Nephron (organoid): ENCODE results near the gene CARF.
A peak's percentile ranks its signal among the peaks of the same experiment; 100 is the strongest.

ENCODE experiments used
- H3K27ac Mint-ChIP-seq, 3 experiments: 2 replicates each; pipeline ENCODE4 v1.8.0; 2020; ENCODE audit warnings: mixed read lengths in 3 of 3, mild to moderate bottlenecking in 2 of 3, moderate library complexity in 1 of 3
- H3K27me3 Mint-ChIP-seq: 2 replicates; pipeline ENCODE4 v1.8.0; 2021; ENCODE audit warnings: low read depth, mild to moderate bottlenecking, moderate library complexity, mixed read lengths
- H3K36me3 Mint-ChIP-seq: 2 replicates; pipeline ENCODE4 v1.8.0; 2020; ENCODE audit warnings: low read depth, mixed read lengths
- H3K4me1 Mint-ChIP-seq: 2 replicates; pipeline ENCODE4 v1.8.0; 2020; ENCODE audit warnings: mixed read lengths
- H3K4me3 Mint-ChIP-seq, 3 experiments: 2 replicates each; pipeline ENCODE4 v1.8.0; 2020; ENCODE audit warnings: mild to moderate bottlenecking in 3 of 3, mixed read lengths in 3 of 3, moderate library complexity in 2 of 3
- H3K9me3 Mint-ChIP-seq: 2 replicates; pipeline ENCODE4 v1.8.0; 2020; ENCODE audit warnings: mixed read lengths
- TF ChIP-seq, protein P1 (sequence below), 3 experiments: fragments of 200-600 bp; sonication (generic); IDR thresholded peaks; one replicate each; pipeline ENCODE4 v1.5.0; 2021; ENCODE audit warnings: antibody characterized with exemption in 3 of 3; ENCODE audit not compliant: unreplicated experiment in 3 of 3

The CARF gene

DNA sequence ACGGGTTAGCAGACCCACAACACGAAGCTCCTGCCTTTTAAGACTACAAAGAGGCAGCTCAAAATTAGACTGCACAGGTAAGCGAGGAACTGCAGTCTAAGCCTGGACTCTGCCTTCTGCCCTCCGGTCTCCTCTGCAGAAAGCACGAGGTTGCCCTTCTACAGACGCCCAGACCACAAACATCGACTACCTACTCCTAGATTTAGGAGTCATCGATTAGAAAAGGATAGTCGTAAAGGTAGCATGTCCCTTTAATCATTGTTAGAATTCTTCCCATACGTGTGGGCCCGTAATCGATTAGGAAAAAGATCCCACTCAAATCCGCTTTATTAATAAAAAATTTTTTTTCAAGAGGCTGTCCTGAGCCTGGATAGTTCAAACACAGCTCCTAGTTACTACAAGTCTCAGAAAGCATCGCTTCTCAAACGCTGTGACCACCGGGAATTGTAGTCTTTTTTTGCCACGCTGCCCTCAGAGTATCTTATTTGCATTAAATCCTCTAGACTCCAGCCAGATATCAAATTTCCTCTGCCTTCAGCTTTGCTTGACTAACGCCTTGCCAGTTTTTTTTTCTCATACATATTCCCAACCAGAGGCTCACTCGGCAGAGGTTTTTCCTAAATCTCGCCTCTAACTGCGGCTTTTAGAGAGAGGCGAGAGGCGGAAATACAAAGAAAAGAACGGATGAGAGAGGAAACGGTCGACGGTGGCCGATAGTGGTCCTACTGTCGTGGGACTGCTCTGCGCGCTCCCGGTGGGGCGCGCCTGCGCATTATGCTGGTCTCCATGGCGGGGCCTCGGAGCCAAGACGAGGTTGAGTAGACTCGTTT lies at the start of gene CARF, which contains the start of gene WDR12:
CARF (plus strand) TSS at position 764 of the 830 bp plus-strand sequence. CDS start 29,628 bp downstream, outside the sequence.
WDR12 (minus strand) TSS at position 162 of the 830 bp plus-strand sequence. CDS start 197 bp downstream, outside the sequence.
- H3K36me3 Mint-ChIP-seq, result peaks cover 25% of the 10 kb centered on the region
- no peaks in the 10 kb centered on the region for H3K27me3 Mint-ChIP-seq
- no peaks in the 10 kb centered on the region for H3K9me3 Mint-ChIP-seq
- H3K27ac Mint-ChIP-seq, result peak within 1 kb of the TSS; percentile 97 to 99 (median 99)
- TF ChIP-seq, protein P1, sequence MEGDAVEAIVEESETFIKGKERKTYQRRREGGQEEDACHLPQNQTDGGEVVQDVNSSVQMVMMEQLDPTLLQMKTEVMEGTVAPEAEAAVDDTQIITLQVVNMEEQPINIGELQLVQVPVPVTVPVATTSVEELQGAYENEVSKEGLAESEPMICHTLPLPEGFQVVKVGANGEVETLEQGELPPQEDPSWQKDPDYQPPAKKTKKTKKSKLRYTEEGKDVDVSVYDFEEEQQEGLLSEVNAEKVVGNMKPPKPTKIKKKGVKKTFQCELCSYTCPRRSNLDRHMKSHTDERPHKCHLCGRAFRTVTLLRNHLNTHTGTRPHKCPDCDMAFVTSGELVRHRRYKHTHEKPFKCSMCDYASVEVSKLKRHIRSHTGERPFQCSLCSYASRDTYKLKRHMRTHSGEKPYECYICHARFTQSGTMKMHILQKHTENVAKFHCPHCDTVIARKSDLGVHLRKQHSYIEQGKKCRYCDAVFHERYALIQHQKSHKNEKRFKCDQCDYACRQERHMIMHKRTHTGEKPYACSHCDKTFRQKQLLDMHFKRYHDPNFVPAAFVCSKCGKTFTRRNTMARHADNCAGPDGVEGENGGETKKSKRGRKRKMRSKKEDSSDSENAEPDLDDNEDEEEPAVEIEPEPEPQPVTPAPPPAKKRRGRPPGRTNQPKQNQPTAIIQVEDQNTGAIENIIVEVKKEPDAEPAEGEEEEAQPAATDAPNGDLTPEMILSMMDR (IDR thresholded peaks at IDR 0.05; ENCODE audit: unreplicated experiment in 3 of 3), result no peak
- peaks cover 17% of the 10 kb centered on the region for H3K4me1 Mint-ChIP-seq
- H3K4me3 Mint-ChIP-seq, result peak within 1 kb of the TSS; percentile 95 to 99 (median 98)

GRCh38 chr2:202870431-202871299 lies 41.4 kb upstream of the CARF start:
- Mint-ChIP-seq H3K4me1 (peaks cover 14% of the 10 kb centered on the region), H3K27me3 (no peaks in the 10 kb centered on the region), H3K9me3 (no peaks in the 10 kb centered on the region), H3K36me3 (no peaks in the 10 kb centered on the region), H3K4me3 (peak overlapping the region; percentile 90 to 95 (median 94)), H3K27ac (peak overlapping the region; percentile 89 to 96 (median 92))
- TF ChIP-seq, protein P1 (IDR thresholded peaks at IDR 0.05; ENCODE audit: unreplicated experiment in 3 of 3), result peak; percentile 56 to 68 (median 63)

DNA sequence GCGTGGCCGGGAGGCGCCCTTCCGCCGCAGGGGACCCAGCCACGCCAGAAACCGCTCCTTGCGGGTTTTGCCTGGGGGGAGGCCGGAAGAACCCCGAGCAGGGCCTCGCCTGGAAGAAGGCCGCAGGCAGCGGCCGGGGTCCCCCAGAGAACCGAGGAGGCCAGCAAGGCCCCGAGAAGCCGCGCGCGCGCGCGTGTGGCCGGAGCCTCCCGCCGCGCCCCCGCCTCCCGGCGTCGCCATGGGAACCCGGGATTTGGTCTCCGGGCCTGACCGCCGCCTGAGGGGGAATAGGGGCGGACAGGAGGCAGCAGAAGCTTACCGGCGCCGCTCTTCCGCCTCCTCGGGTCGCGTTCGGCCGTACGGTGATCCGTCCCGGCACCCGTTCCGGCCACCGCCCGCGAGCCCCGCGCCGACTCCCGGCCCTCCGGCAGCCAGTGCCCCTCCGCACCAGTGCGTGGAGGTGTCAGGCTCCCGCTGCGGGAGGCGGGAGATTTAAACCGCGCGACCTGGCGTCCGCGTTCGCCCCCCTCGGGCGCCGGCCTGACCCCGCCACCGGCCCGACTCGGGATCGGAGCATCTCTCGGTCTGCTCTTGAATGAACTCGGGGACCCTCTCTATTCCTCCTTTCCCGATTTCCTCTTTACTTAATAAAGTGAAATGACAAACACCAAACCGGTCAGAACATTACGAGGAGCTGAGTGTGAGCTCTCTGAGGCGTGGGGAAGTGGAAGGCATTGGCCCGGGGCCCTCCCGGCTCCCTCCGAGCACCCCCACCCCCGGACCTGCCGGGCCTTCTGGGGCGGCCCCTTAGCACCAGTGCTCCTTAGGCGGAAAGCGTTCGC lies 40.6 kb upstream of the CARF start, which contains the start of gene ICA1L:
ICA1L (minus strand) TSS at position 467 of the 842 bp plus-strand sequence. CDS start 42,757 bp downstream, outside the sequence.
- H3K4me1 Mint-ChIP-seq, result peaks cover 14% of the 10 kb centered on the region
- H3K36me3 Mint-ChIP-seq, result no peaks in the 10 kb centered on the region
- H3K27ac Mint-ChIP-seq, result peak within 1 kb of the TSS; percentile 89 to 96 (median 92)
- TF ChIP-seq, protein P1 (IDR thresholded peaks at IDR 0.05; ENCODE audit: unreplicated experiment in 3 of 3), result no peak
- H3K9me3 Mint-ChIP-seq, result no peaks in the 10 kb centered on the region
- H3K27me3 Mint-ChIP-seq, result no peaks in the 10 kb centered on the region
- H3K4me3 Mint-ChIP-seq, result peak within 1 kb of the TSS; percentile 90 to 95 (median 94)

DNA sequence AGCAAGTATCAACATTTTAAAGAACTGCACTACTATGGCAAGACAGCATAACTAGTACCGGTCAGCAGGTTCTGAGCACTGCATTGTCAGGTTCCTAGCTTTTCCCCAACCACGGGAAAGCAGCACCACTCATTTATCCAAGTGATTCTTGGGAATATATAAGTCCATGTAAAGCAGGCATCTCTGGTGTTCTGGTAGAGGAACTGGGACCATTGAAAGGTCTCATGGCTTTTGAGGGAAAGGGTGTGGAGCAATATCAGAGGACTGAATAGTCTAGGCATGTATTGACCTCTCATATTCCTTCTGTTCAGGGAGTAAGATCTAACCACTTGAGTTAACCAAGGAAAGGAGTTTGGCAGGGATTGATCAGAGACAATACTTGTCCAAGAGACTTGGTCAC lies 34.4 kb upstream of the CARF start:
- H3K9me3 Mint-ChIP-seq, result no peaks in the 10 kb centered on the region
- H3K36me3 Mint-ChIP-seq, result peaks cover 17% of the 10 kb centered on the region
- TF ChIP-seq, protein P1 (IDR thresholded peaks at IDR 0.05; ENCODE audit: unreplicated experiment in 3 of 3), result no peak
- no peaks in the 10 kb centered on the region for H3K27me3 Mint-ChIP-seq
- no peak overlapping the region for H3K27ac Mint-ChIP-seq
- no peaks in the 10 kb centered on the region for H3K4me1 Mint-ChIP-seq
- H3K4me3 Mint-ChIP-seq, result no peak overlapping the region

DNA sequence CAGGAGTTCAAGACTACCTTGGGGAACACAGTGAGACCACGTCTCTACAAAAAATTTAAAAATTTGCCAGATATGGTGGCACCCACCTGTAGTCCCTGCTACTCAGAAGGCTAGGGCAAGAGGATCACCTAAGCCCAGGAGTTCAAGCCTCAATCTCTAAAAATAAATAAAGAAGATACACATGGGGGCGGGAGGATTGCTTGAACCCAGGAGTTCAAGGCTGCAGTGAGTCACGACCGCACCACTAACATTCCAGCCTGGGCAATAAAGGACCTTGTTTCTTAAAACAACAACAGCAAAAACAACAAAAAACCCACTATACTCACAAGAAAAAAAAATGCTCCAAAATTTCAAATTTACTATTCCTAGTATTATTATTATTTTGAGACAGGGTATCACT lies 30.5 kb upstream of the CARF start:
- TF ChIP-seq, protein P1 (IDR thresholded peaks at IDR 0.05; ENCODE audit: unreplicated experiment in 3 of 3), result no peak
- H3K36me3 Mint-ChIP-seq, result peaks cover 48% of the 10 kb centered on the region

More for the DNA sequence above, 30.5 kb upstream of the CARF start:
- Mint-ChIP-seq H3K27me3 (no peaks in the 10 kb centered on the region), H3K4me3 (no peak overlapping the region), H3K4me1 (no peaks in the 10 kb centered on the region), H3K27ac (no peak overlapping the region), H3K9me3 (no peaks in the 10 kb centered on the region)
